Measurements from ENCODE around the gene ACTN2. TPM values are rescaled to one million over a fixed set of nuclear protein-coding genes. Genes with fewer than 3 reads are reported as not detected.
"Not testable (repeated sequence)": the region's sequence is repeated elsewhere in the genome, so short reads cannot be mapped to it uniquely, and the experiment has no call there.

Gene ACTN2
- total RNA-seq, 1 donor from 2014 or later: 2.4 TPM

- Mint-ChIP-seq H3K27me3 (peaks cover 4% of the 10 kb centered on the region), H3K9me3 (no peaks in the 10 kb centered on the region)
Measured at GRCh38 chr1:236654511-236654910, 31.8 kb upstream of the ACTN2 start.

GRCh38 chr1:236654957-236655356 is 31.3 kb upstream of the ACTN2 start:
- H3K4me1 Mint-ChIP-seq (ENCODE audit: unreplicated experiment): no peaks in the 10 kb centered on the region
- peaks cover 4% of the 10 kb centered on the region for H3K27me3 Mint-ChIP-seq
- no peaks in the 10 kb centered on the region for H3K9me3 Mint-ChIP-seq
- H3K4me3 Mint-ChIP-seq: no peak overlapping the region
- DNase-seq (ENCODE audit: extremely low spot score, unreplicated experiment): no peak
- no peaks in the 10 kb centered on the region for H3K36me3 Mint-ChIP-seq
- no peak overlapping the region for H3K27ac Mint-ChIP-seq
- no peak for TF ChIP-seq CTCF (conservative IDR thresholded peaks at IDR 0.05)

More at GRCh38 chr1:236654511-236654910, 31.8 kb upstream of the ACTN2 start:
- Mint-ChIP-seq H3K36me3 (no peaks in the 10 kb centered on the region), H3K4me1 (ENCODE audit: unreplicated experiment) (no peaks in the 10 kb centered on the region), H3K4me3 (no peak overlapping the region), H3K27ac (no peak overlapping the region)
- DNase-seq (ENCODE audit: extremely low spot score, unreplicated experiment): no peak
- no peak for TF ChIP-seq CTCF (conservative IDR thresholded peaks at IDR 0.05)

GRCh38 chr1:236657398-236657797 is 28.9 kb upstream of the ACTN2 start:
- no peaks in the 10 kb centered on the region for H3K4me1 Mint-ChIP-seq (ENCODE audit: unreplicated experiment)
- H3K9me3 Mint-ChIP-seq: no peaks in the 10 kb centered on the region
- no peak overlapping the region for H3K27ac Mint-ChIP-seq
- H3K27me3 Mint-ChIP-seq: peaks cover 4% of the 10 kb centered on the region
- H3K36me3 Mint-ChIP-seq: no peaks in the 10 kb centered on the region
- no peak for TF ChIP-seq CTCF (conservative IDR thresholded peaks at IDR 0.05)
- H3K4me3 Mint-ChIP-seq: no peak overlapping the region
- DNase-seq (ENCODE audit: extremely low spot score, unreplicated experiment): no peak

GRCh38 chr1:236659792-236660587 is 26.3 kb upstream of the ACTN2 start:
- H3K36me3 Mint-ChIP-seq: no peaks in the 10 kb centered on the region

GRCh38 chr1:236663934-236664333 is 22.4 kb upstream of the ACTN2 start:
- H3K9me3 Mint-ChIP-seq: no peaks in the 10 kb centered on the region
- H3K27ac Mint-ChIP-seq: no peak overlapping the region
- no peak for DNase-seq (ENCODE audit: extremely low spot score, unreplicated experiment)
- no peaks in the 10 kb centered on the region for H3K36me3 Mint-ChIP-seq
- H3K4me3 Mint-ChIP-seq: no peak overlapping the region
- TF ChIP-seq CTCF (conservative IDR thresholded peaks at IDR 0.05): no peak
- H3K4me1 Mint-ChIP-seq (ENCODE audit: unreplicated experiment): no peaks in the 10 kb centered on the region
- H3K27me3 Mint-ChIP-seq: peaks cover 11% of the 10 kb centered on the region

More at GRCh38 chr1:236659792-236660587, 26.3 kb upstream of the ACTN2 start:
- DNase-seq (ENCODE audit: extremely low spot score, unreplicated experiment): no peak
- Mint-ChIP-seq H3K4me1 (ENCODE audit: unreplicated experiment) (no peaks in the 10 kb centered on the region), H3K9me3 (no peaks in the 10 kb centered on the region), H3K27me3 (peaks cover 6% of the 10 kb centered on the region), H3K4me3 (no peak overlapping the region), H3K27ac (no peak overlapping the region)
- TF ChIP-seq CTCF (conservative IDR thresholded peaks at IDR 0.05): no peak

- not testable (repeated sequence) for H3K27ac Mint-ChIP-seq; H3K4me3 Mint-ChIP-seq; H3K36me3 Mint-ChIP-seq; DNase-seq (ENCODE audit: extremely low spot score, unreplicated experiment); H3K4me1 Mint-ChIP-seq (ENCODE audit: unreplicated experiment); H3K9me3 Mint-ChIP-seq
- peaks cover 41% of the 10 kb centered on the region for H3K27me3 Mint-ChIP-seq
Measured at GRCh38 chr1:236668909-236669308, 17.4 kb upstream of the ACTN2 start.
